Measurements from ENCODE around the gene DYNC1LI2.

DNA sequence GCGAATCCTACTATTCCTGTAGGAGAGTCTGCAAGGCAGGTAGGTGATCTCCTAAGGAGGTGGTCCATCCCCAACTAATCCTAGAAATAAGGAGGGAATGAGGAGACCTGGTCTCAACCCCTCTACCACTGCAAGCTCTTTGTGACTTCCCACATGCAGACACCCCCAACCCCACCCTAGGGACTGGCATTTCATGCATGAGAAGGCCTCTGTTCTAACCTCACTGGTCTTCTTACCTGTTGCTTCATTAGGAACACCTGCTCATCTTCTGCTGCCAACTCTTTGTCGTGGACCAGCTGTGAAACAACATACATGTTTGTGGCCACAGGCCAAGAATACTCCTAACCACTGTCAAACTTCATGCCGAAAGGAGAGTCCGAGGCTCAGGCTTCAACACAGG, 22.6 kb downstream of the DYNC1LI2 start:
- TF ChIP-seq CTCF (IDR thresholded peaks at IDR 0.05; ENCODE audit: low read depth, low read length) (no peak), EZH2phosphoT487 (IDR thresholded peaks at IDR 0.05; ENCODE audit: low read depth) (no peak)
